Astrocyte of the spinal cord (primary cell): ENCODE data around the gene EPB41L3.

Source experiments
- DNase-seq: peaks from one replicate; pipeline ENCODE4 v3.0.0; 2011; ENCODE audit warnings: low read depth, low spot score
- H3K4me3 ChIP-seq: 2 replicates; pipeline ENCODE4 v1.5.1; 2011; ENCODE audit warnings: low read depth, mild to moderate bottlenecking, low read length, moderate library complexity
- CTCF ChIP-seq: IDR thresholded peaks from 2 replicates; pipeline ENCODE4 v1.5.1; 2012; ENCODE audit warnings: low read depth, mild to moderate bottlenecking, low read length, inconsistent platforms
- in situ Hi-C: cut with HindIII; loops from 2 replicates; pipeline ENCODE4 v1.10.0; 2017; ENCODE audit warnings: low sequenced_read_pairs

Gene EPB41L3

GRCh38 chr18:5424903-5425664 lies 118.7 kb downstream of the EPB41L3 start:
- DNase-seq = peak; percentile 65
- in situ Hi-C loops = no loop called here
- peak; percentile 69 for TF ChIP-seq CTCF
- H3K4me3 ChIP-seq = no peak overlapping the region

- TF ChIP-seq CTCF = no peak
- no peak for DNase-seq
- in situ Hi-C loops = no loop called here
- H3K4me3 ChIP-seq = no peak overlapping the region
Observed at GRCh38 chr18:5422626-5423025, 121.2 kb downstream of the EPB41L3 start.

GRCh38 chr18:5421981-5422380 lies 121.8 kb downstream of the EPB41L3 start:
- in situ Hi-C loops = no loop called here
- DNase-seq = no peak
- TF ChIP-seq CTCF = no peak
- H3K4me3 ChIP-seq = no peak overlapping the region

GRCh38 chr18:5420906-5421305 lies 122.9 kb downstream of the EPB41L3 start:
- in situ Hi-C loops = no loop called here
- H3K4me3 ChIP-seq = no peak overlapping the region
- no peak for TF ChIP-seq CTCF
- no peak for DNase-seq

- no peak overlapping the region for H3K4me3 ChIP-seq
- TF ChIP-seq CTCF = no peak
- no peak for DNase-seq
- in situ Hi-C loops = no loop called here
Observed at GRCh38 chr18:5419601-5420000, 124.2 kb downstream of the EPB41L3 start.

- in situ Hi-C loops = no loop called here
- no peak for TF ChIP-seq CTCF
- no peak for DNase-seq
- H3K4me3 ChIP-seq = no peak overlapping the region
Observed at GRCh38 chr18:5419030-5419429, 124.8 kb downstream of the EPB41L3 start.
